OCI-LY1 (cell line): Measurements from ENCODE around the gene NCSTN.

Experiments
- CTCF ChIP-seq: fragments of 200-600 bp; sonication (generic), shearing (Covaris generic); IDR thresholded peaks from 2 replicates; pipeline ENCODE4 v1.5.1; 2017; ENCODE audit warnings: mild to moderate bottlenecking, antibody characterized with exemption, low read length, moderate library complexity, mixed read lengths
- EZH2 ChIP-seq: fragments of 200-600 bp; sonication (generic), shearing (Covaris generic); IDR thresholded peaks from 2 replicates; pipeline ENCODE4 v1.8.0; 2017; ENCODE audit warnings: borderline replicate concordance, mixed run types, mild to moderate bottlenecking, antibody characterized with exemption, low read length, moderate library complexity, mixed read lengths

- TF ChIP-seq CTCF, result no peak
- no peak for TF ChIP-seq EZH2
Measured at GRCh38 chr1:160309185-160309557, 34.0 kb upstream of the NCSTN start.
